WTC11 (cell line): ENCODE measurements around the gene SULT2B1. TPM values are rescaled to one million over a fixed set of nuclear protein-coding genes. Genes with fewer than 3 reads are reported as not detected.
A peak's percentile ranks its signal among the peaks of the same experiment; 100 is the strongest.

Experiments used
- ATAC-seq: fragments of 200-7000 bp; cut with Tn5 transposase; 2 replicates; pipeline ENCODE4 v1.10.0; 2021; ENCODE audit warnings: mild to moderate bottlenecking, moderate library complexity
- CTCF ChIA-PET: fragments of 300-600 bp; sonication (Branson Sonifier 250); formaldehyde crosslinking; loops from one replicate; lab custom pipeline; 2021; ENCODE audit warnings: antibody characterized with exemption; lab: Charles Lee
- POLR2A ChIA-PET: fragments of 350-600 bp; sonication (Branson Sonifier 250); formaldehyde crosslinking; loops from one replicate; lab custom pipeline; 2021; ENCODE audit warnings: antibody characterized with exemption; lab: Charles Lee
- DNase-seq: peaks from one replicate; pipeline ENCODE4 v3.0.0; 2021; ENCODE audit warnings: low spot score
- H3K27ac Mint-ChIP-seq: 2 replicates; pipeline ENCODE4 v1.8.0; 2021; ENCODE audit warnings: mixed read lengths
- H3K27me3 Mint-ChIP-seq: 2 replicates; pipeline ENCODE4 v1.8.0; 2021; ENCODE audit warnings: low read depth, mild to moderate bottlenecking, moderate library complexity, mixed read lengths
- H3K36me3 Mint-ChIP-seq: 2 replicates; pipeline ENCODE4 v1.8.0; 2021; ENCODE audit warnings: mixed read lengths
- H3K4me1 Mint-ChIP-seq: 2 replicates; pipeline ENCODE4 v1.8.0; 2022; ENCODE audit warnings: mixed read lengths
- H3K4me3 Mint-ChIP-seq: 2 replicates; pipeline ENCODE4 v1.8.0; 2021; ENCODE audit warnings: mild to moderate bottlenecking, moderate library complexity, mixed read lengths
- H3K9me3 Mint-ChIP-seq: 2 replicates; pipeline ENCODE4 v1.8.0; 2021; ENCODE audit warnings: mixed read lengths
- HMGA2 ChIP-seq: fragments of 250-450 bp; sonication (Bioruptor Pico); IDR thresholded peaks from 2 replicates; pipeline ENCODE4 v1.4.0; 2021; ENCODE audit warnings: mild to moderate bottlenecking, moderate library complexity
- JAZF1 ChIP-seq: fragments of 250-450 bp; sonication (Bioruptor Pico); IDR thresholded peaks from 2 replicates; pipeline ENCODE4 v1.9.0; 2021; ENCODE audit warnings: moderate library complexity, mild to moderate bottlenecking, inconsistent platforms
- NFATC4 ChIP-seq: fragments of 250-450 bp; sonication (Bioruptor Pico); IDR thresholded peaks from 2 replicates; pipeline ENCODE4 v1.9.0; 2021; ENCODE audit warnings: mild to moderate bottlenecking
- NFE2L1 ChIP-seq: sonication (generic); formaldehyde crosslinking; IDR thresholded peaks from 2 replicates; pipeline ENCODE4 v1.8.1; 2023; ENCODE audit warnings: missing genetic modification reagents
- SMAD3 ChIP-seq: sonication (generic); formaldehyde crosslinking; IDR thresholded peaks from 2 replicates; pipeline ENCODE4 v1.8.0; 2022; ENCODE audit warnings: missing genetic modification reagents, mild to moderate bottlenecking, borderline replicate concordance
- TCF7 ChIP-seq: sonication (generic); formaldehyde crosslinking; IDR thresholded peaks from 2 replicates; pipeline ENCODE4 v1.8.0; 2022; ENCODE audit warnings: mild to moderate bottlenecking, low read depth, missing genetic modification reagents, moderate library complexity
- ZNF219 ChIP-seq: sonication (generic); formaldehyde crosslinking; IDR thresholded peaks from 2 replicates; pipeline ENCODE4 v1.8.0; 2023; ENCODE audit warnings: missing genetic modification reagents, mild to moderate bottlenecking, borderline replicate concordance
- total RNA-seq: library from RNA; stranded (reverse); gene quantifications from 3 replicates; pipeline ENCODE4 v1.2.3, GENCODE V29; 2021
- TF ChIP-seq, protein P1 (sequence below): fragments of 200-600 bp; IDR thresholded peaks from 2 replicates; pipeline ENCODE4 v1.8.0; 2022; ENCODE audit warnings: antibody characterized with exemption
- TF ChIP-seq, protein P2 (sequence below): sonication (generic); formaldehyde crosslinking; IDR thresholded peaks from 2 replicates; pipeline ENCODE4 v1.8.1; 2023; ENCODE audit warnings: mild to moderate bottlenecking, missing genetic modification reagents, moderate library complexity
- TF ChIP-seq, protein P3 (sequence below): sonication (generic); formaldehyde crosslinking; IDR thresholded peaks from 2 replicates; pipeline ENCODE4 v1.8.0; 2022; ENCODE audit warnings: mild to moderate bottlenecking, missing genetic modification reagents
- TF ChIP-seq, protein P4 (sequence below): fragments of 250-450 bp; sonication (Bioruptor Pico); conservative IDR thresholded peaks from 2 replicates; pipeline ENCODE4 v1.9.0; 2021; ENCODE audit warnings: mild to moderate bottlenecking
- TF ChIP-seq, protein P5 (sequence below): sonication (generic); formaldehyde crosslinking; IDR thresholded peaks from 2 replicates; pipeline ENCODE4 v1.8.1; 2023; ENCODE audit warnings: mild to moderate bottlenecking, missing genetic modification reagents, moderate library complexity
- TF ChIP-seq, protein P6 (sequence below): sonication (generic); formaldehyde crosslinking; IDR thresholded peaks from 2 replicates; pipeline ENCODE4 v1.8.1; 2022; ENCODE audit warnings: low read depth, missing genetic modification reagents, borderline replicate concordance
- TF ChIP-seq, protein P7 (sequence below): fragments of 250-450 bp; sonication (Bioruptor Pico); IDR thresholded peaks from 2 replicates; pipeline ENCODE4 v1.8.0; 2021; ENCODE audit warnings: mild to moderate bottlenecking
- TF ChIP-seq, protein P8 (sequence below): sonication (generic); formaldehyde crosslinking; IDR thresholded peaks from 2 replicates; pipeline ENCODE4 v1.8.1; 2022; ENCODE audit warnings: low read depth, mild to moderate bottlenecking, moderate library complexity, missing genetic modification reagents, borderline replicate concordance

The SULT2B1 gene
- total RNA-seq, 1 experiment from 2014 or later = 0.96 TPM

DNA sequence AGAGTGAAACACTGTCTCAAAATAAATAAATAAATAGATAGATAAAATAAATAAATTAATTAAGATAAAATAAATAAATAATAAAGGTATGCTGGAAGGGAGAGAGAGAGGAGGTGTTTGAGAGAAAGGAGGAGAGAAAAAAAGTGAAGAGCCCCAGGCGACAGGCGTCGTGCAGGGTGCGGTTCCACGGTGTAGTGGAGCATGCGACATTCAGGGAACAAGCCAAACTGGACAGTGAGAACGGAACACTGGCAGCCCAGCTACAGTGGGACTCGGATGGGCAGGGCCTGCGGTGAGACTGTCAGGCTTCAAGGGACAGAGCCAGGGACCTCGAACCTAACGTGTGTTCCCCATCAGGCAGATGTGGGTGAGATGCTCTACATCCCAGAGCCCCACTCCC is 9.4 kb downstream of the SULT2B1 start:
- Mint-ChIP-seq H3K4me1 (peaks cover 3% of the 10 kb centered on the region), H3K4me3 (no peak overlapping the region), H3K27me3 (no peaks in the 10 kb centered on the region; the same call in 1 of the 2 replicates), H3K36me3 (no peaks in the 10 kb centered on the region), H3K27ac (no peak overlapping the region), H3K9me3 (no peaks in the 10 kb centered on the region)
- ChIA-PET CTCF (interaction anchor here (1.0 to 1.7 kb wide), 3 partner anchors 27 to 72 kb away, joined by 4 to 5 read pairs (median 4); no protein-coding TSS in a partner anchor), POLR2A (interaction anchor here (0.5 to 0.6 kb wide), 2 partner anchors 69 to 133 kb away, joined by 3 read pairs; no protein-coding TSS in a partner anchor)
- no peak for DNase-seq
- TF ChIP-seq HMGA2 (CRISPR knock-in tag) = 0 out of 2 replicates have a peak, but pooled peaks have one; percentile 9
- TF ChIP-seq, protein P1, sequence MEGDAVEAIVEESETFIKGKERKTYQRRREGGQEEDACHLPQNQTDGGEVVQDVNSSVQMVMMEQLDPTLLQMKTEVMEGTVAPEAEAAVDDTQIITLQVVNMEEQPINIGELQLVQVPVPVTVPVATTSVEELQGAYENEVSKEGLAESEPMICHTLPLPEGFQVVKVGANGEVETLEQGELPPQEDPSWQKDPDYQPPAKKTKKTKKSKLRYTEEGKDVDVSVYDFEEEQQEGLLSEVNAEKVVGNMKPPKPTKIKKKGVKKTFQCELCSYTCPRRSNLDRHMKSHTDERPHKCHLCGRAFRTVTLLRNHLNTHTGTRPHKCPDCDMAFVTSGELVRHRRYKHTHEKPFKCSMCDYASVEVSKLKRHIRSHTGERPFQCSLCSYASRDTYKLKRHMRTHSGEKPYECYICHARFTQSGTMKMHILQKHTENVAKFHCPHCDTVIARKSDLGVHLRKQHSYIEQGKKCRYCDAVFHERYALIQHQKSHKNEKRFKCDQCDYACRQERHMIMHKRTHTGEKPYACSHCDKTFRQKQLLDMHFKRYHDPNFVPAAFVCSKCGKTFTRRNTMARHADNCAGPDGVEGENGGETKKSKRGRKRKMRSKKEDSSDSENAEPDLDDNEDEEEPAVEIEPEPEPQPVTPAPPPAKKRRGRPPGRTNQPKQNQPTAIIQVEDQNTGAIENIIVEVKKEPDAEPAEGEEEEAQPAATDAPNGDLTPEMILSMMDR = no peak
- ATAC-seq = no peak

DNA sequence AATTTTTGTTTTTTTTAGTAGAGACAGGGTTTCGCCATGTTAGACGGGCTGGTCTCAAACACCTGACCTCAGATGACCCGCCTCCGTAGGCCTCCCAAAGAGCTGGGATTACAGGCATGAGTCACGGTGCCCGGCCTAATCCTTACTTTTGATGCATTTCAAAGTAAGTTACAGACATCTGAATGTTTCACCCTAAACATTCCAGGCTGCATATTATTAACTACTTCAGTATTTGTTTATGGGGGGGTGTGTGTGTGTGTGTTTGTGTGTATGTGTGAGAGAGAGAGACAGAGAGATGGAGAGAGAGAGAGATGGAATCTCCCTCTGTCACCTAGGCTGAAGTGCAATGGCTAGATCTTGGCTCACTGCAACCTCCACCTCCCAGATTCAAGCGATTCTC is 13.1 kb downstream of the SULT2B1 start:
- POLR2A ChIA-PET = interaction anchor here (0.6 kb wide), 1 partner anchor 734 kb away, joined by 3 read pairs; no protein-coding TSS in a partner anchor
- peaks cover 6% of the 10 kb centered on the region; the same call in 1 of the 2 replicates for H3K27me3 Mint-ChIP-seq
- TF ChIP-seq TCF7 (CRISPR knock-in tag) (no peak), ZNF219 (CRISPR knock-in tag) (no peak), NFE2L1 (CRISPR knock-in tag) (no peak), NFATC4 (CRISPR knock-in tag) (no peak), JAZF1 (CRISPR knock-in tag) (no peak), SMAD3 (CRISPR knock-in tag) (no peak)
- TF ChIP-seq, protein P2, sequence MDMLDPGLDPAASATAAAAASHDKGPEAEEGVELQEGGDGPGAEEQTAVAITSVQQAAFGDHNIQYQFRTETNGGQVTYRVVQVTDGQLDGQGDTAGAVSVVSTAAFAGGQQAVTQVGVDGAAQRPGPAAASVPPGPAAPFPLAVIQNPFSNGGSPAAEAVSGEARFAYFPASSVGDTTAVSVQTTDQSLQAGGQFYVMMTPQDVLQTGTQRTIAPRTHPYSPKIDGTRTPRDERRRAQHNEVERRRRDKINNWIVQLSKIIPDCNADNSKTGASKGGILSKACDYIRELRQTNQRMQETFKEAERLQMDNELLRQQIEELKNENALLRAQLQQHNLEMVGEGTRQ (CRISPR knock-in tag) = no peak
- TF ChIP-seq, protein P3, sequence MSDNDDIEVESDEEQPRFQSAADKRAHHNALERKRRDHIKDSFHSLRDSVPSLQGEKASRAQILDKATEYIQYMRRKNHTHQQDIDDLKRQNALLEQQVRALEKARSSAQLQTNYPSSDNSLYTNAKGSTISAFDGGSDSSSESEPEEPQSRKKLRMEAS (CRISPR knock-in tag) = no peak
- TF ChIP-seq, protein P4, sequence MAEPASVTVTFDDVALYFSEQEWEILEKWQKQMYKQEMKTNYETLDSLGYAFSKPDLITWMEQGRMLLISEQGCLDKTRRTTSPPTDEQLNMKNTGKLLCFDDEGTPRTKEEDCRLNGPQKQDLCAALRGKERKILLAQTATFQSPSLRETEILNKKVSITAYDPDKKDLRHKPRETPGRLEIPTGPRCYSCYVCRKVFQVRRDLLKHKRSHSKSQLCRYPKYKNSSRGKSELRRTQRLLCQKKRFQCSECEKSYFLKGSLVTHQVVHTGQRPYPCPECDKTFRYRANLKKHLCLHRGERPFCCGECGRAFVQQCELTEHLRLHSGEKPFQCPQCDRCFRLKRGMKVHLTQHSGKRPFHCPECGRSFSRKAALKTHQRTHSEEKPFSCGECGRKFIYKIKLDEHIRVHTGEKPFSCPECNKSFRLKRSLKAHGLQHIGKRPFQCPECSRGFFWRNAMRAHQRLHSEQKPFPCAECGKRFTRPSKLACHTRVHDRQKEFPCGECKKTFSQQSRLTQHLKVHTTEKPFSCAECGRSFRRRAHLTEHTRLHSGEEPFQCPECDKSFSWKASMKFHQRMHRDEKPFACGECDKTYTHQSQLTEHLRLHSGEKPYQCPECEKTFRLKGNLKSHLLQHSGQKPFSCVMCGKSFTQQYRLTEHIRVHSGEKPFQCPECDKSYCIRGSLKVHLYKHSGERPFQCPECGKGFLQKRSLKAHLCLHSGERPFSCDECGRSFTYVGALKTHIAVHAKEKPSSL (CRISPR knock-in tag) = no peak
- TF ChIP-seq, protein P5, sequence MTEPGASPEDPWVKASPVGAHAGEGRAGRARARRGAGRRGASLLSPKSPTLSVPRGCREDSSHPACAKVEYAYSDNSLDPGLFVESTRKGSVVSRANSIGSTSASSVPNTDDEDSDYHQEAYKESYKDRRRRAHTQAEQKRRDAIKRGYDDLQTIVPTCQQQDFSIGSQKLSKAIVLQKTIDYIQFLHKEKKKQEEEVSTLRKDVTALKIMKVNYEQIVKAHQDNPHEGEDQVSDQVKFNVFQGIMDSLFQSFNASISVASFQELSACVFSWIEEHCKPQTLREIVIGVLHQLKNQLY (CRISPR knock-in tag) = no peak
- TF ChIP-seq, protein P6, sequence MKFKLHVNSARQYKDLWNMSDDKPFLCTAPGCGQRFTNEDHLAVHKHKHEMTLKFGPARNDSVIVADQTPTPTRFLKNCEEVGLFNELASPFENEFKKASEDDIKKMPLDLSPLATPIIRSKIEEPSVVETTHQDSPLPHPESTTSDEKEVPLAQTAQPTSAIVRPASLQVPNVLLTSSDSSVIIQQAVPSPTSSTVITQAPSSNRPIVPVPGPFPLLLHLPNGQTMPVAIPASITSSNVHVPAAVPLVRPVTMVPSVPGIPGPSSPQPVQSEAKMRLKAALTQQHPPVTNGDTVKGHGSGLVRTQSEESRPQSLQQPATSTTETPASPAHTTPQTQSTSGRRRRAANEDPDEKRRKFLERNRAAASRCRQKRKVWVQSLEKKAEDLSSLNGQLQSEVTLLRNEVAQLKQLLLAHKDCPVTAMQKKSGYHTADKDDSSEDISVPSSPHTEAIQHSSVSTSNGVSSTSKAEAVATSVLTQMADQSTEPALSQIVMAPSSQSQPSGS = no peak
- TF ChIP-seq, protein P7, sequence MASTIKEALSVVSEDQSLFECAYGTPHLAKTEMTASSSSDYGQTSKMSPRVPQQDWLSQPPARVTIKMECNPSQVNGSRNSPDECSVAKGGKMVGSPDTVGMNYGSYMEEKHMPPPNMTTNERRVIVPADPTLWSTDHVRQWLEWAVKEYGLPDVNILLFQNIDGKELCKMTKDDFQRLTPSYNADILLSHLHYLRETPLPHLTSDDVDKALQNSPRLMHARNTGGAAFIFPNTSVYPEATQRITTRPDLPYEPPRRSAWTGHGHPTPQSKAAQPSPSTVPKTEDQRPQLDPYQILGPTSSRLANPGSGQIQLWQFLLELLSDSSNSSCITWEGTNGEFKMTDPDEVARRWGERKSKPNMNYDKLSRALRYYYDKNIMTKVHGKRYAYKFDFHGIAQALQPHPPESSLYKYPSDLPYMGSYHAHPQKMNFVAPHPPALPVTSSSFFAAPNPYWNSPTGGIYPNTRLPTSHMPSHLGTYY (CRISPR knock-in tag) = no peak
- TF ChIP-seq, protein P8, sequence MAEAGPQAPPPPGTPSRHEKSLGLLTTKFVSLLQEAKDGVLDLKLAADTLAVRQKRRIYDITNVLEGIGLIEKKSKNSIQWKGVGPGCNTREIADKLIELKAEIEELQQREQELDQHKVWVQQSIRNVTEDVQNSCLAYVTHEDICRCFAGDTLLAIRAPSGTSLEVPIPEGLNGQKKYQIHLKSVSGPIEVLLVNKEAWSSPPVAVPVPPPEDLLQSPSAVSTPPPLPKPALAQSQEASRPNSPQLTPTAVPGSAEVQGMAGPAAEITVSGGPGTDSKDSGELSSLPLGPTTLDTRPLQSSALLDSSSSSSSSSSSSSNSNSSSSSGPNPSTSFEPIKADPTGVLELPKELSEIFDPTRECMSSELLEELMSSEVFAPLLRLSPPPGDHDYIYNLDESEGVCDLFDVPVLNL = no peak
- TF ChIP-seq, all 79 proteins: peak for 0
- DNase-seq = no peak
- Mint-ChIP-seq H3K36me3 (no peaks in the 10 kb centered on the region), H3K9me3 (no peaks in the 10 kb centered on the region), H3K4me1 (peaks cover 9% of the 10 kb centered on the region; the same call in 1 of the 2 replicates), H3K27ac (no peak overlapping the region), H3K4me3 (no peak overlapping the region)
- ATAC-seq = no peak
- CTCF ChIA-PET = interaction anchor here (0.8 to 4.4 kb wide), 3 partner anchors 19 to 76 kb away, joined by 4 to 25 read pairs (median 5); no protein-coding TSS in a partner anchor
